HG02852 (cell line): Measurements from ENCODE around the gene ZNF267.
"Not testable (repeated sequence)": the region's sequence is repeated elsewhere in the genome, so short reads cannot be mapped to it uniquely, and the experiment has no call there.

Experiments used
- ATAC-seq: cut with Tn5 transposase; IDR thresholded peaks from one replicate; pipeline ENCODE4 v1.9.1; 2021; ENCODE audit warnings: mild to moderate bottlenecking, moderate library complexity; ENCODE audit not compliant: unreplicated experiment

The ZNF267 gene

GRCh38 chr16:31877876-31878642 is 4.5 kb downstream of the ZNF267 start:
- no peak for ATAC-seq

GRCh38 chr16:31879937-31880321 is 6.3 kb downstream of the ZNF267 start:
- no peak for ATAC-seq

DNA sequence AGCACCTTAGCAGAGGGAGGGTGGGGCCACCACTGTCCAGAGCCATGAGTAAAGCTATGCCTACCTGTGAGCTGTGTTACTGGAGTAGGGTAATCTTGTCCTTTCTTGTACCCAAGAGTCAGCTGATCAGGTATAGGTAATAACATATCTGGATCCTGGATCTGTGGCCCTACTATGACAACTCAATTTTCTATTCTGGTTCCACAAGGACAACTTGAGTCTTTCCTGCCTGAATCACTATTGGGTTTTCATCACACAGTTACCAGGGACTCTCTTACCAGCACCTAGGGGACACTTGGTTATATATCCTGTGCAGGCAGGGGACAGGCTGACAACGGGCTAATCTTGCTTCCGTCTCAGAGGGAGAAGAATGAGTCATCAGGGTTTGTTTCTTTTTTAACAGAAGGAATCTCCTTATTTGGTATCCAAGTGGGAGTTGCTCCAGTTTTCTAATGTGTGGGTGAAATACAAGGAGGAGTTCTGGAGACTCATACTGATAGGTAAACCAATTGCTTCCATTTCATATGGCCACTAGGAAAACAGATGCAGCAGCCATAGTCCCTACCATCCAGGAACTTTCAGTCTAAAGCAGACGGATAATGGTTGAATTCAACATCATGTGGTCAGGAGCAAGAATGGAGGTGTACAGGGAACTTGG is 6.8 kb downstream of the ZNF267 start:
- peak; percentile 45 for ATAC-seq

DNA sequence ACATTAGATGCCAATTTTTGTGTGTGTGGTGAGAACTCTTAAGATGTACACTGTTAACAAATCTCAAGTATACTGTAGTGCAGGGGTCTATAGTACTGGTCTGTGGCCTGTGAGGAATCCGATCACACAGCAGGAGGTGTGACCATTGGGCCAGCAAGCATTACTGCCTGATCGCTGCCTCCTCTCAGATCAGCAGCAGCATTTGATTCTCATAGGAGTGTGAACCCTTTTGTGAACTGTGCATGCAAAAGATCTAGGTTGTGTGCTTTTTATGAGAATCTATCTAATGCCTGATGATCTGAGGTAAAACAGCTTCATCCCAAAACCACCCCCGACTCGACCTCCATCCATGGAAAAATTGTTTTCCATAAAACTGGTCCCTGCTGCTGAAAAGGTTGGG is 12.6 kb downstream of the ZNF267 start:
- ATAC-seq, result no peak

GRCh38 chr16:31888735-31889134 is 15.1 kb downstream of the ZNF267 start:
- ATAC-seq, result no peak

GRCh38 chr16:31892111-31892510 is 18.5 kb downstream of the ZNF267 start:
- not testable (repeated sequence) for ATAC-seq

- ATAC-seq, result no peak
Observed at GRCh38 chr16:31893824-31894223, 20.2 kb downstream of the ZNF267 start.

GRCh38 chr16:31897283-31897682 is 23.7 kb downstream of the ZNF267 start:
- ATAC-seq, result no peak

- no peak for ATAC-seq
Observed at GRCh38 chr16:31899505-31899904, 25.9 kb downstream of the ZNF267 start.

GRCh38 chr16:31904571-31904970 is 31.0 kb downstream of the ZNF267 start:
- ATAC-seq, result not testable (repeated sequence)

DNA sequence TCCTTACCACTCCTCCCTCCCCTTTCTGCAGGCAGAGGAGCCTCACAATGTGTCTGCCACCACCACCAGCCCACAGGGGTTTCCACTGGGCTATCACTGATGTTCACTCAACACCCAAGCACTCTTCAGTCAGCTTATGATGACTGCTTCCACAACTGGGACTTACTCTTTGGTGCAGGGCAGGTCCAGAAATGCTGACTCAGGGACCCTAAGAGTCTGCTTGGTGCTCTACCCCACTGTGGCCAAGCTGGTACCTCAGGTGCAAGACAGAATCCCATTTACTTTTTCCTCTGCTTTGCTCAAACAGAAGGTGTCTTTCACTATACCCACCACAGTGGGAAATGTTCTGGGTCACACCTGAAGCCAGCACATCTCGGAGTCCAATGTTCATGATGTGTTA is 40.1 kb downstream of the ZNF267 start:
- no peak for ATAC-seq

GRCh38 chr16:31916056-31916488 is 42.5 kb downstream of the ZNF267 start:
- ATAC-seq, result no peak

DNA sequence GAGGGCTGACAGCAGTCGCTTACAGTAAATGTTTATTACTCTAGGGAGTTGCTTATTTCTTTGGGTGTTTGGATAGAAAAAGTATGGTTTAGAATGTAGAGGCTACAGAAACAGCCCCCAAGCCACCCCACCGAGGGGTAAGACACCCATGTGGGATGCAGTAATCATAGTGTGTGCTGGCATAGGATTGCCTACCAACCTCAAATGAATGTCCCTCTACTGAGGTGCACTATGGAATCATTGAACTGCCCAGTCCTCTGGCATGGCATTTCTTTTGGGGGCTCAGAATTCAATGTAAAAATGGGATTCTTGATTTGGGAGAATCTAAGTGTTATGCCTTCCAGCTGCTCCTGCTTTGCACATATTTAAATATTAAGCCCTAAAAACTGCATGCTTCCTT is 46.8 kb downstream of the ZNF267 start:
- no peak for ATAC-seq

- not testable (repeated sequence) for ATAC-seq
Observed at GRCh38 chr16:31951806-31952205, 78.2 kb downstream of the ZNF267 start.

- not testable (repeated sequence) for ATAC-seq
Observed at GRCh38 chr16:31952206-31952605, 78.6 kb downstream of the ZNF267 start.

DNA sequence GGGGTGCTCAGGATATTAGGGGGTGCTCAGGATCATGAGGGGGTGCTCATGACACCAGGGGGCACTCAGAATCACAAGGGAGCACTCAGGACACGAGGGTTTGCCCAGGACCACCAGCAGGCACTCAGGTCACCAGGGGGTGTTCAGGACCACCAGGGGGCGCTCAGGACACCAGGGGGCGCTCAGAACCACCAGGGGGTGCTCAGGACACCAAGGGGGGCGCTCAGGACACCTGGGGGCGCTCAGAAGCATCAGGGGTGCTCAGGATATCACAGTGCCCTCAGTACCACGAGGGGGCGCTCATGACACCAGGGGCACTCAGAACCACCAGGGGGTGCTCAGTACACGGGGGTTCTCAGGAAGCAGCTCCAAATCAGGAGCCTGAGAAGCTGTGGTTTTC is 82.6 kb downstream of the ZNF267 start:
- not testable (repeated sequence) for ATAC-seq

GRCh38 chr16:31960186-31960910 is 86.7 kb downstream of the ZNF267 start:
- ATAC-seq, result not testable (repeated sequence)
